Amniotic epithelial cell (primary cell): ENCODE measurements around the gene MICALL2.

Source experiments
- DNase-seq: peaks from one replicate; pipeline ENCODE4 v3.0.0-alpha.2; 2010; ENCODE audit warnings: low read depth

MICALL2 gene

DNA sequence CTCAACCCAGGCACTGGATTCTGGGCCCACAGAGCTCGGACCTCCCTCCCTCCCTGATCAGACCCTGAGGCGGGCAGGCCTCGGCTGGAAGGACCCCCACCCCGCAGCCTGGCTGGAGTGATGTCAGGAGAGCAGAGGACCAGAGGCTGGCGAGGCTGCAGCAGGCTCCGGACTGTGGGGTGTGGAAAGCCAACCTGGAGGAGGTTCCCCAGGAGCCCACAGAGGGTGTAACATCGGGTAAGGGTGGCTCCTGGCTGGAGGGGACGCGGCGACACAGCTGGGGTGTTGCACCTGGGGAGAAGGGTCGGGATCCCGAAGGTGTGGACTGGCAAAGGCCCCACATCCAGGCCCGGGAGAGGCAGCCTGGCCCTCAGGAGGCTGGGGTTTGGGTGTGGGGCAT, 8.9 kb upstream of the MICALL2 start:
- DNase-seq: no peak

GRCh38 chr7:1466524-1467271, 7.4 kb upstream of the MICALL2 start:
- DNase-seq: no peak

GRCh38 chr7:1464694-1465093, 5.4 kb upstream of the MICALL2 start:
- DNase-seq: no peak

DNA sequence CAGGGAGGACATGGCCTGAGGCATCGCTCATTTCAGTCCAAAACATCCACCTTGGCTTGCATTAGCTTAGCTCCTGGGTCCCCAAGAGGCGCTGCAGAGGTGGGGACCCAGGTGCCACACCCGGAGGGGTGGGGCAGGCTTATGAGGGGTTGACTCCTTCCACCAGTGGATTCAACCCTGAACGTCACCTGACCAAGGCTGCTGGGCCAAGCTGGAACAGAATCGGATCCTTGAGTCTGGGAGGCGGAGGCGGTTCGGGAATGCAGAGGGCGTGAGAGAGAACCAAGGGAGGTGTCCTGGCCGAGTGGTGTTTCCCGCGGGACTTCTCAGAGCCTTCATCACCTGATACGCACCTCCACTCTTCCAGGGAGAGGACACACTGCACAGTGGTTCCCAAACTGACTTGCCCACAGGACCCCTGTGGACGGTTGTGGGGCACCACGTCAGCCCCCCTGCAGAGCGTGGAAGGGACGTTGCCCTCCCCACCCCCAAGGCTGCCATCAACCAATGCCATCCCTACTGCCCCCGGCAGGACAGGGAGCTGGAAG, 4.5 kb upstream of the MICALL2 start:
- no peak for DNase-seq

DNA sequence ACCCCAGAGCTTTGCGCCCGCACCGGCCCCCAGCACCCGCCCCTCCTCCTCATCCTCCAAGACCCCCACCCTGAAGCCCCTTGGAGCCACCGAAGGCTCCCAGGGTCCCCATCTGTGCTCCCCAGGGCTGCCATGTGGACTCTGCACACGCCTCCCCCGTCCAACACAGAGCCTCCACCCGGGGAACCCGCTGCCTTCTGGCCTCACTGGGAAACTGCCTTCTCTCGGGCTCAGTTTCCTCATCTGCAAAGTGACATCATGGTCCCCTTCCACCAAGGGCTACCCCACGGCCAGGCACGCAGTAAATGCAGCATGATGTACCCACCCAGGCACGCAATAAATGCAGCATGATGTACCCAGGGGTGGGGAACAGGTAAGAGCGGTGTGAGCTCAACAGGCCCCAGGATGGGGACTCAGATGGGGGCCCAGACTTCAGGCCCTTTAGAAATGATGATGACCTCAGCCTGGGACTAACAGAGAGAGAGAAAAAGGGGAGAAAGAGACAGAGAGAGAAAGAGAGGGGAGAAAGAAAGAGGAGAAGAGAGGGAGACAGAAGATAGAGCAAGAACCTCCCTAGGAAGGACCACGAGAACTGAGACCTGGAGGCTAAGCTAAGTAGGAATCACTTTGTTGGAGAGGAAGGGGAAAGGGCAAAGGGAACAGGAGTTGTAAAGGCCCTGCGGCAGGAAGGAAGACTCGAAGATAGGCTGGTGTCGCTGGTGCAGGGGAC, 2.5 kb upstream of the MICALL2 start:
- no peak for DNase-seq

- DNase-seq: peak; percentile 70
Observed at GRCh38 chr7:1460821-1461645, 1.8 kb upstream of the MICALL2 start.

DNA sequence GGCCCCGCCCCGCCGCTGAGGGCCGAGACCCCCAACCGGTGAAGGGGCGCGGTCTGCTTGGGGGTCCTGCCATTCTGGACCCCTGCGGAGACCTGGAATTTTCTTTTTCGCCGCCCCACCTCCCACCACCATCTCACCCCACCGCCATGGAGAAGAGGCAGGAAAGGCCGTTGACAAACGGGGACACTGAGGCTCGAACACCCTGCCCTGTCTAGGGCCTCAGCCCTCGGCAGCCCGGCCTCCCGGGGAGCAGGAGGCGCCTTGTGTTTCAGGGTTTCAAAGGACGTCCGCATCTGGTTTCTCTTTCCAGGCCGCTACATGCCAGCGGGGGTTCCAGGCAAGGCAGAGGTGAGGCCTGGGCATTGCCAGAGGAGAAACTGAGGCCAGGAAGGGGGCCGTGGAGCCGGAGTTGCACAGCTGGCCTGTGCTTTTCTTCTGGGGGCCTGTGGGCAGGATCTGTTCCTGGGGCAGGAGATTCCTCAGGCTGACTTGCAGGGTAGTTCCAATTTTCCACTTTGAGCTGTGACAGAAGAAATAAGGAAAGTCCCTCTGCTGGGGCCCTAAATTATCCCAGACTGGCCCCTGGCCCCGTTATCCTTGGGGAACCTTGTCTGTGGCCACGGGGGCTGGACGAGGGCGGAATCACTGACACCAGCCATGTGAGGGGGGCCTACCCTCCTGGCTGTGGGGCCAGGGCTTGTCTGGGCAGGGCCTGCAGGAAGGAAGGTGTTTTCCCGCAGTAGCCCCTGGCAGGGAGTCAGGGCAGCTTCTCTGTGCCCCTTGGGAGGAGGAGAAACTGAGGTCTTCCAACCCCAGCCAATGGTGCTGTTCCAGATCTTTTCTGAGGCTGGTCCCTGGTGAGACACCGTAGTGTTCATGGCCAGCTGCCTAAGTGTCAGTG, 900 bp upstream of the MICALL2 start:
- no peak for DNase-seq

DNA sequence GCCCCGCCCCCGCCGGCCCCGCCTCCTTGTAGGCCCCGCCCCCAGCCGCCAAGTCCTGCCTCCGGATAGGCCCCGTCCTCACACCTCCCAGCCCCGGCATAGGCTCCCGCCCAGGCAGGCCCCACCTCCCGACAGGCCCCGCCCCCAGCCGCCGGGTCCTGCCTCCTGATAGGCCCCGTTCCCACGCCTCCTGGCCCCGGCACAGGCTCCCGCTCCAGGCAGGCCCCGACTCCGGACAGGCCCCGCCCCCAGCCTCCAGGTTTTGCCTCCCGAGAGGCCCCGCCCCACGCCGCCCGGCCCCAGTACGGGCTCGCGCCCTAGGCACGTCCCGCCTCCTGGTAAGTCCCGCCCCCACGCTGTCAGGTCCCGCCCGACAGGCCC, 232 bp upstream of the MICALL2 start:
- peak; percentile 95 for DNase-seq

DNA sequence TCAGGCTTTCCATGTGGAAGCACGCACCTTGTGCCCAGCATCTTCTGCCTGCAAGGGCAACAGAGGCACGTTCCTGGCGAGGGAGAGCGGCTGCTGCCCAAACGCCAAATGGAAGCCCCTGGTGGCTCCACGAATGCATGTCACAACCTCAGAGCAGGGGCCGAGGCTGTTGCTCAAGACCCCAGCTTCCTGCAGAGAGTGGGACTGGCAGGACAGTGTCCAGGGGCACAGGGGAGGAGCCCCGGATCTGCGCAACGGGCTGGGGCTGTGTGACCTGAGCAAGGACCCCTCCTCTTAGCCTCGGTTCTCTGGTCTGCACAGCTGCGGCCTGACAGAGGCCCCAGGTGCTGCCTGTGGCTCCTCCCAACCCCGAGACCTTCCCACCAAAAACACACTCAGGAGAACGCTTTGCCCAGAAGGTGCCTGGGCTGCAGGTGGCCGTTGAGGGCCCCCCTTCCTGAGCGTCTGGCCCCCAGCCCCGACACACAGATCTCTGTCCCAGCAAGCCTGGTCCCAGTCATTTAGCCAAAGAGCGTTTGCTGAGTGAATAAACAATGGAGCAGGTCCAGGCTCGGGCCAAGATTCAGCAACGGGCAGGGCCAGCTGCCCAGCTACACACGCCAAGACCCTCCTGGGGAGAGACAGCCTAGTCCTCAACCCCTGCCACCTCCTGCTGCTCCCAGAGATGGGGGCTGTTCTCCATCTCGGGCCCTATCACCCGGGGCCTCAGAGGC, 1.2 kb downstream of the MICALL2 start:
- no peak for DNase-seq

GRCh38 chr7:1457059-1457948, 2.0 kb downstream of the MICALL2 start:
- no peak for DNase-seq

- no peak for DNase-seq
Observed at GRCh38 chr7:1455955-1456354, 3.3 kb downstream of the MICALL2 start.

GRCh38 chr7:1455241-1455939, 3.9 kb downstream of the MICALL2 start:
- DNase-seq: no peak

DNA sequence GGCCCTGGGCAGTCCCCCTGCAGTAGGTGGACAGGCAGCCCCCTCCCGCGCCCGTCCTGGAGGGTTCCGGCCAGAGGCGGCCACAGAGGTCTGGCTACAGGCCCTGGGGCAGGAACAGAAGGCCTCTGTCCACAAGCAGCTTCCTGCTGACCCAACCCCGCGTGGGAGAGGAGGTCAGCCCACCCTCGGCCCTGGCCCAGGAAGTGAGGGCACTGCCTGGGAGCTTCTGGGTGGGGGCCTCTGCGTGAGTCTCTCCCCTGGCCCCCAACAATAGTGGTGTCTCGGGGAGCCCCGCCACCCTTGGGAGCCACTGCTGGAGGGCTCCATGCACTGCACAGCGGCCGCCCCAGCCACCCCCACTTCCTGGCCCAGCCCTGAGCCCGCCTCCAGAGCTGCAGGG, 4.7 kb downstream of the MICALL2 start:
- DNase-seq: no peak

- no peak for DNase-seq
Observed at GRCh38 chr7:1452205-1452604, 7.1 kb downstream of the MICALL2 start.

- no peak for DNase-seq
Observed at GRCh38 chr7:1450987-1451386, 8.3 kb downstream of the MICALL2 start.

GRCh38 chr7:1450431-1450830, 8.8 kb downstream of the MICALL2 start:
- no peak for DNase-seq

DNA sequence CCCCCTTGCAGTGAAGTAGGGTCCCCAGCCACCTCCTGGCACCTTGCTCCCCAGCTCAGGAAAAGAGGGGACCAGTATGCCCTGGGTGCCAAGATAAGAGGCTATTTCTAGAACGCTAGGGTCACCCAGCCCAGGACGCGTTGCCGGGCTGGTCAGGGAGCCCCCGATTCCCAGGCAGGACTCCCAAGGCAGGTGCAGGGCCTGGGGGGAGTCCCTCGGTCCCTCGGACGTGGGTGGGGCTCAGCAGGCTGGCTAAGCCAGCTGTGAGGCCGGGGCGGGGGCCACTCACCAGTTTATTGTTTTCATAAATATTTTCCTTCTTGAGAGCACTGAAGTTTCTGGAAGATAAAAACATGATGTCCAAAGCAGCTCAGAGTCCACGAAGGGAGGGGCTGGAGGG, 9.3 kb downstream of the MICALL2 start:
- no peak for DNase-seq

DNA sequence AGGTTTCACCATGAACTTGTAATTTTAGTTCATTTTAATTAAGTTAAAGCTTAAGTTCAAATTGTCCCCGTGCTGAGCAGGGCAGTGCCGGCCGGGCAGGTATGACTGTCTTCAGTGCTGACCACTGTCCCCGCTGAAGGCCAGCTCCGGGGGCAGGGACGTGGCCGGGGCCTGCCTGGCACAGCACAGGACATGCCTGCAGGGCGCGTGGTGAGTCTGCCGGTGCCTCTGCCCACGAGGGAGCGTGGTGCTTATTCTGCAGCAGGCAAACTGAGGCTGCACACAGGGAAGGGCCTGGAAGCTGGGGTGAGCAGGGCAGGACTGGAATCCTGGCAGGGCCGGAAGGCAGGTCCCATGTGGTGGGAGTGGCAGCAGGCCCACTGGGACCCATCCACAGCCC, 9.8 kb downstream of the MICALL2 start:
- DNase-seq: no peak

DNA sequence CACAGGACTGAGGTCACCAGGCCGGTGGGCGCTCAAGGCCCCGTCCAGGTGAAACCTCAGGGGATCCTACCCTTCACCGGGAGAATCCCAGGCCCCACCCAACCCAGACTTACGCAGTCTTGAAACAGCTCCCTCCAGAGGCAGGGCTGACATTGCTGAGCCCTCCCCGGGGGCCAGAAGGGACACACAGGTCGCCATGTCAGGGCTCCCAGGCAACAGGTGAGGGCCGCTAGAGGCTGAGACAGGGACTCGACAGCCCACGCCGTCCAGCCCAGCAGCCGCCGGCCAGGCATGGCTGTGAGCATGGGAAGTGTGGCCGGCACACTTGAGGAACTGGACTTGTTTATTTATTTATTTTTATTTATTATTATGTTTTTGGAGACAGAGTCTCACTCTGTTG, 10.3 kb downstream of the MICALL2 start:
- DNase-seq: no peak
